ENCODE results near the gene TRIP4.

TRIP4 gene

DNA sequence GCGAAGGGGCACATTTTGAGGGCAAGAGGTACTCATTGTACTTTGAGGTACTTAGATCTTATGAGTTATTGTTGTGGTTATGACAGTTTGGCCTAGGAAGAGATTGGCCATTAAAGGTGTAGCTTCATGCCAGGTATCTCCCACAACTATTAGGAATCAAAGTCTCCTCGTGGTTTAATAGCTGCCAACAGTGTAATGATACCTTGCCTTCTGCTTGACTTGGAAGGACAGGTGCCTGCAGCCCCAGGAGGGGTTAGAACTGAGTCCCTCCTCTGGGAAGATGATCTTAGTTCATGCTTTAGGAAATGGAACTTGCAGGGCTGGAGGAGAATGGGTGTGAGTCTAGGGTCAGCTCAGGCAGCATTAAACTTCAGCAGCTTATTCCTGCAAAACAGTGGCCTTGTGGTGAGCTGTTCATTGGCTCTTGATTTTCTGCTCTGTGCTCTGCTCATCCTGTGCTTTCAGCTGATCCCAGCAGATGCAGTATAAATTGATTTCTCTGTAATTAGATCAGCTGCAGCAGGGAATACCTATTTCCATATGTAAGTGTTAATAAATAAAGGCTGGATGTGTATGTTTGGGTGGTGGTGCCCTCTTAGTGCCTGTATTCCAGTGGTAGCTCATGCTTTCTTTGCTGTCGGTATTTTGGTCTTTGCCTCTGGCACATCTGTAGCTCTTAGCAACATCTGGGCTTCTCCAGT is 113.2 kb downstream of the TRIP4 start:
- peaks cover 0 to 27% (median 14%) of the 10 kb centered on the region in 3 donors for H3K36me3 ChIP-seq
- no peak for DNase-seq
- H3K27ac ChIP-seq = no peak overlapping the region
- peaks cover 0 to 27% (median 8%) of the 10 kb centered on the region in 4 donors for H3K4me1 ChIP-seq
- H3K4me3 ChIP-seq = no peak overlapping the region
- no peaks in the 10 kb centered on the region for H3K27me3 ChIP-seq
- H3K9me3 ChIP-seq = no peaks in the 10 kb centered on the region
- intact Hi-C loops (cut with DNase I; ENCODE audit: low total_unique reads) = no loop called here
- TF ChIP-seq, protein P1, sequence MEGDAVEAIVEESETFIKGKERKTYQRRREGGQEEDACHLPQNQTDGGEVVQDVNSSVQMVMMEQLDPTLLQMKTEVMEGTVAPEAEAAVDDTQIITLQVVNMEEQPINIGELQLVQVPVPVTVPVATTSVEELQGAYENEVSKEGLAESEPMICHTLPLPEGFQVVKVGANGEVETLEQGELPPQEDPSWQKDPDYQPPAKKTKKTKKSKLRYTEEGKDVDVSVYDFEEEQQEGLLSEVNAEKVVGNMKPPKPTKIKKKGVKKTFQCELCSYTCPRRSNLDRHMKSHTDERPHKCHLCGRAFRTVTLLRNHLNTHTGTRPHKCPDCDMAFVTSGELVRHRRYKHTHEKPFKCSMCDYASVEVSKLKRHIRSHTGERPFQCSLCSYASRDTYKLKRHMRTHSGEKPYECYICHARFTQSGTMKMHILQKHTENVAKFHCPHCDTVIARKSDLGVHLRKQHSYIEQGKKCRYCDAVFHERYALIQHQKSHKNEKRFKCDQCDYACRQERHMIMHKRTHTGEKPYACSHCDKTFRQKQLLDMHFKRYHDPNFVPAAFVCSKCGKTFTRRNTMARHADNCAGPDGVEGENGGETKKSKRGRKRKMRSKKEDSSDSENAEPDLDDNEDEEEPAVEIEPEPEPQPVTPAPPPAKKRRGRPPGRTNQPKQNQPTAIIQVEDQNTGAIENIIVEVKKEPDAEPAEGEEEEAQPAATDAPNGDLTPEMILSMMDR (IDR thresholded peaks at IDR 0.05) = no peak

DNA sequence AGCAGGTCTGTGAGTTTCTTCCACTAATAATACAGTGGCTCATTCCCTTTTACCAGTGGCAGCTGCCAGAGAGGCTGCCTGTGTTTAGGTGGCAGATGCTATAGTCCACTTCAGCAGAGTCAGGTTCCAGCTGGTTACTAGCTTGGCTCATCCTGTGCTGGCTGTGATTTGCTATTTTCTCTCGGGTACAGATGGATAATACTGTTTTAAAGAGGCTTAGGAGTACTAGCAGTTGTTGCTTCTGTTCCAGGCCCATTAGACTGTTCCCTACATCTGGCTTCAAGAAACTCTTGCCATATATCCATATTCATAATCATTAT is 113.7 kb downstream of the TRIP4 start:
- intact Hi-C loops (cut with DNase I; ENCODE audit: low total_unique reads) = no loop called here
- DNase-seq = no peak
- no peak overlapping the region for H3K27ac ChIP-seq

DNA sequence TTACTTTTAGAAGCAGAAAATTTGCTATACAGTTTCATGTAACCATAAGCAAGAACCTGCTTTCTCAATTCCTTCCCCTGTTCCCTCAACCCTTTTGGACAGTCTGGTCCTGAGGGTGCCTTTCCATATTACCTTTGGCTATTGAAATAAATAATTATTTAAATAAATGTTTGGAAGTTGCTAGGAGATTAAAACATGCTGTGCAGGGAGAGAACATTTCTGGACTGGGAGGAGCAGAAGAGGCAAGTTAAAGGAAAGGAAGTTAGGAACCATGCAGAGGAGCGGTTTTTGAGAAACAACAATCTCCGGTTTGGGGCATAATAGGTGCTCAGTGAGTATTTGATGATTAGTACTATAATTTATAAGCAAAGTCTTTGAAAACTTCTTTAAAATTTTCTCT is 114.5 kb downstream of the TRIP4 start:
- intact Hi-C loops (cut with DNase I; ENCODE audit: low total_unique reads) = no loop called here
- TF ChIP-seq, protein P1 (IDR thresholded peaks at IDR 0.05) = no peak
- Histone ChIP-seq H3K27me3 (no peaks in the 10 kb centered on the region), H3K9me3 (no peaks in the 10 kb centered on the region), H3K27ac (no peak overlapping the region), H3K4me1 (peaks cover 0 to 31% (median 11%) of the 10 kb centered on the region in 4 donors), H3K4me3 (no peak overlapping the region), H3K36me3 (peaks cover 0 to 22% (median 14%) of the 10 kb centered on the region in 3 donors)
- DNase-seq = no peak

More for the DNA sequence above, 113.7 kb downstream of the TRIP4 start:
- Histone ChIP-seq H3K27me3 (no peaks in the 10 kb centered on the region), H3K36me3 (peaks cover 0 to 22% (median 14%) of the 10 kb centered on the region in 3 donors), H3K9me3 (no peaks in the 10 kb centered on the region), H3K4me1 (peaks cover 0 to 27% (median 8%) of the 10 kb centered on the region in 4 donors), H3K4me3 (no peak overlapping the region)
- TF ChIP-seq, protein P1 (IDR thresholded peaks at IDR 0.05) = no peak

DNA sequence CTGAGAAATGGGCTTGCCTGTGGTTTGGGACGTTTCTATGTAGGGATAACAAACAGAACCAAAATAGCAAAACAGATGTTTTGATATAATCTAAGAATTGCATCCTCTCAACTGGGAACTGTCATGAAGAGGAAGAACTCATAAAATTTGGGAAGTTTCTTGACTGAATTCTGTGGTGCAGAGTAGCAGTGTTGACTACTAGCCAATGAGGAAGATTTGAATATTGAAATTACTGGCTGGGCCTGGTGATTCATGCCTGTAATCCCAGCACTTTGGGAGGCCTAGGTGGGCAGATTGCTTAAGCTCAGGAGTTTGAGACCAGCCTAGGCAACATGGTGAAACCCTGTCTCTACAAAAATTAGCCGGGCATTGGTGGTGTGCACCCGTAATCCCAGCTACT is 114.9 kb downstream of the TRIP4 start:
- intact Hi-C loops (cut with DNase I; ENCODE audit: low total_unique reads) = no loop called here
- Histone ChIP-seq H3K9me3 (no peaks in the 10 kb centered on the region), H3K27me3 (no peaks in the 10 kb centered on the region), H3K27ac (no peak overlapping the region), H3K4me1 (peaks cover 0 to 35% (median 13%) of the 10 kb centered on the region in 4 donors), H3K36me3 (peaks cover 0 to 22% (median 14%) of the 10 kb centered on the region in 3 donors), H3K4me3 (no peak overlapping the region)
- DNase-seq = no peak
- TF ChIP-seq, protein P1 (IDR thresholded peaks at IDR 0.05) = no peak

DNA sequence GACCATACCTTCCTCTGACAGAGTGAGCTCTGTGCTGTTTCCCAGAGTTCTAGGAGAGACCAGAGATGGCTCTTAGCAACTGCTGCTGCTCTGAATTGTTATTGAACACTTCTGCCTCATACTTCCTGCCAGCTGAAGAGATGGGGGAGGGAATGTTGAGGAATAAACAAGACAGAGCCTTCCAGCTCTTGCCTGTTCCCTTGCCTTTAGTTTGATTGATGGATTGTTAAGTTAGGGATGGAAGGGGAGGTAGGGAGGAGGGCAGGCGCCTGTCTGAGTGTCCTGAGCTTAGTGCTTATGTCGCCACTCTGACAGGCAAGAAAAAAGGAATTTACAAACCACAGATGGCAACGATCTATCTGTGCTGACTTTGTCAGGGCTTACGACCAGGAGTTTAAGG is 115.6 kb downstream of the TRIP4 start:
- Histone ChIP-seq H3K4me3 (no peak overlapping the region), H3K4me1 (peaks cover 0 to 41% (median 14%) of the 10 kb centered on the region in 4 donors), H3K27me3 (no peaks in the 10 kb centered on the region), H3K36me3 (peaks cover 0 to 22% (median 14%) of the 10 kb centered on the region in 3 donors), H3K9me3 (no peaks in the 10 kb centered on the region), H3K27ac (no peak overlapping the region)
- intact Hi-C loops (cut with DNase I; ENCODE audit: low total_unique reads) = no loop called here
- DNase-seq = no peak
- TF ChIP-seq, protein P1 (IDR thresholded peaks at IDR 0.05) = no peak
